ENCODE data around the gene ATXN2. TPM values are rescaled to one million over a fixed set of nuclear protein-coding genes. Genes with fewer than 3 reads are reported as not detected.

Gene ATXN2
- total RNA-seq, 2 experiments from 2014 or later = 36.1 to 81.4 TPM

GRCh38 chr12:111441107-111441928, 157.8 kb downstream of the ATXN2 start:
- Histone ChIP-seq H3K9me3 (ENCODE audit: low read length) (no peaks in the 10 kb centered on the region), H3K4me3 (ENCODE audit: low read depth, low read length, poor library complexity, severe bottlenecking) (no peak overlapping the region), H3K4me1 (ENCODE audit: insufficient read depth, low read length, poor library complexity, severe bottlenecking) (peaks cover 69% of the 10 kb centered on the region), H2AFZ (ENCODE audit: low read length) (no peak overlapping the region), H3K27ac (ENCODE audit: low read depth, low read length, poor library complexity, severe bottlenecking) (no peak overlapping the region), H3K4me2 (ENCODE audit: low read length) (no peak overlapping the region), H4K20me1 (ENCODE audit: insufficient read depth, low read length) (peaks cover 23% of the 10 kb centered on the region; the same call in 1 of the 2 replicates), H3K9me2 (ENCODE audit: insufficient read depth, low read length) (no peaks in the 10 kb centered on the region), H3K79me2 (ENCODE audit: insufficient read depth, low read depth, low read length) (peaks cover 9% of the 10 kb centered on the region; the same call in 1 of the 2 replicates), H3K36me3 (ENCODE audit: insufficient read depth, low read length) (peaks cover 46% of the 10 kb centered on the region; the same call in 1 of the 2 replicates)
- intact Hi-C loops (cut with micrococcal nuclease; ENCODE audit: unreplicated experiment) = no loop called here
- TF ChIP-seq EZH2phosphoT487 (IDR thresholded peaks at IDR 0.05; ENCODE audit: borderline replicate concordance, low read depth, low read length) (no peak), CTCF (conservative IDR thresholded peaks at IDR 0.05; ENCODE audit: low read length) (no peak)
- BruUV-seq (replicated peaks) = no TSS peak
- no peak for DNase-seq (ENCODE audit: low spot score)
- ChIA-PET CTCF (ENCODE audit: unreplicated experiment) (no interaction called here), POLR2A (interaction anchor here (1.0 to 1.2 kb wide), 2 partner anchors 30 to 38 kb away, joined by 4 to 5 read pairs; no protein-coding TSS in a partner anchor)

GRCh38 chr12:111440631-111441030, 158.5 kb downstream of the ATXN2 start:
- DNase-seq (ENCODE audit: low spot score) = no peak
- Histone ChIP-seq H3K4me3 (ENCODE audit: low read depth, low read length, poor library complexity, severe bottlenecking) (no peak overlapping the region), H3K9me2 (ENCODE audit: insufficient read depth, low read length) (no peaks in the 10 kb centered on the region), H3K36me3 (ENCODE audit: insufficient read depth, low read length) (peaks cover 39% of the 10 kb centered on the region; the same call in 1 of the 2 replicates), H3K4me1 (ENCODE audit: insufficient read depth, low read length, poor library complexity, severe bottlenecking) (peaks cover 69% of the 10 kb centered on the region), H3K27ac (ENCODE audit: low read depth, low read length, poor library complexity, severe bottlenecking) (no peak overlapping the region), H3K79me2 (ENCODE audit: insufficient read depth, low read depth, low read length) (peaks cover 15% of the 10 kb centered on the region; the same call in 1 of the 2 replicates), H4K20me1 (ENCODE audit: insufficient read depth, low read length) (peaks cover 16% of the 10 kb centered on the region; the same call in 1 of the 2 replicates), H3K4me2 (ENCODE audit: low read length) (no peak overlapping the region), H3K9me3 (ENCODE audit: low read length) (no peaks in the 10 kb centered on the region), H2AFZ (ENCODE audit: low read length) (no peak overlapping the region)
- TF ChIP-seq CTCF (conservative IDR thresholded peaks at IDR 0.05; ENCODE audit: low read length) = no peak
- no peak for TF ChIP-seq EZH2phosphoT487 (IDR thresholded peaks at IDR 0.05; ENCODE audit: borderline replicate concordance, low read depth, low read length)
- ChIA-PET POLR2A (interaction anchor here (1.0 to 1.2 kb wide), 2 partner anchors 29 to 37 kb away, joined by 4 to 5 read pairs; no protein-coding TSS in a partner anchor), CTCF (ENCODE audit: unreplicated experiment) (no interaction called here)
- intact Hi-C loops (cut with micrococcal nuclease; ENCODE audit: unreplicated experiment) = no loop called here
- BruUV-seq (replicated peaks) = no TSS peak

GRCh38 chr12:111440152-111440551, 159.0 kb downstream of the ATXN2 start:
- H3K9me3 ChIP-seq (ENCODE audit: low read length) = no peaks in the 10 kb centered on the region
- H3K9me2 ChIP-seq (ENCODE audit: insufficient read depth, low read length) = no peaks in the 10 kb centered on the region
- CTCF ChIA-PET (ENCODE audit: unreplicated experiment) = no interaction called here
- no peak overlapping the region for H3K4me3 ChIP-seq (ENCODE audit: low read depth, low read length, poor library complexity, severe bottlenecking)
- TF ChIP-seq EZH2phosphoT487 (IDR thresholded peaks at IDR 0.05; ENCODE audit: borderline replicate concordance, low read depth, low read length) (no peak), CTCF (conservative IDR thresholded peaks at IDR 0.05; ENCODE audit: low read length) (no peak)
- H3K4me1 ChIP-seq (ENCODE audit: insufficient read depth, low read length, poor library complexity, severe bottlenecking) = peaks cover 69% of the 10 kb centered on the region
- H3K36me3 ChIP-seq (ENCODE audit: insufficient read depth, low read length) = peaks cover 34% of the 10 kb centered on the region; the same call in 1 of the 2 replicates
- DNase-seq (ENCODE audit: low spot score) = no peak
- no peak overlapping the region for H3K27ac ChIP-seq (ENCODE audit: low read depth, low read length, poor library complexity, severe bottlenecking)
- no peak overlapping the region for H3K4me2 ChIP-seq (ENCODE audit: low read length)
- intact Hi-C loops (cut with micrococcal nuclease; ENCODE audit: unreplicated experiment) = no loop called here
- no peak overlapping the region for H2AFZ ChIP-seq (ENCODE audit: low read length)
- 0 out of 2 replicates have a peak, but pooled peaks cover 12% of the 10 kb centered on the region for H4K20me1 ChIP-seq (ENCODE audit: insufficient read depth, low read length)
- no TSS peak for BruUV-seq (replicated peaks)
- POLR2A ChIA-PET = interaction anchor here (0.6 kb wide), 1 partner anchor 55 kb away, joined by 3 read pairs; no protein-coding TSS in a partner anchor
- peaks cover 14% of the 10 kb centered on the region; the same call in 1 of the 2 replicates for H3K79me2 ChIP-seq (ENCODE audit: insufficient read depth, low read depth, low read length)
